B cell (primary cell): ENCODE data around the gene CST1. TPM values are rescaled to one million over a fixed set of nuclear protein-coding genes. Genes with fewer than 3 reads are reported as not detected.

Experiments
- ATAC-seq: fragments of 200-7000 bp; cut with Tn5 transposase; one replicate; pipeline ENCODE4 v1.10.0; 2021; ENCODE audit warnings: low read depth, mild to moderate bottlenecking, moderate number of reproducible peaks, moderate library complexity
- CTCF ChIA-PET: fragments of 350-600 bp; sonication (Branson Sonifier 250); formaldehyde crosslinking; loops from one replicate; lab custom pipeline; 2021; ENCODE audit warnings: antibody characterized with exemption, inconsistent platforms; lab: Charles Lee
- POLR2A ChIA-PET: fragments of 350-600 bp; sonication (Branson Sonifier 250); formaldehyde crosslinking; loops from one replicate; lab custom pipeline; 2021; ENCODE audit warnings: antibody characterized with exemption; lab: Charles Lee
- DNase-seq: peaks from one replicate; pipeline ENCODE4 v3.0.0; 2013
- H2AFZ ChIP-seq: 2 replicates; pipeline ENCODE4 v1.6.1; 2012; ENCODE audit warnings: mild to moderate bottlenecking, low read depth, low read length; ENCODE audit not compliant: insufficient read depth, poor library complexity, severe bottlenecking
- H3K27ac ChIP-seq, 2 donors: 1 replicate in 1 of 2; 2 replicates in 1 of 2; pipeline ENCODE4 v1.5.1; 2012 to 2013; ENCODE audit warnings: low read length in 2 of 2, mild to moderate bottlenecking in 2 of 2, moderate library complexity in 1 of 2
- H3K27me3 ChIP-seq, 4 experiments: fragments of 200-600 bp in 1 of 4; sonication (generic) in 1 of 4; replicated peaks in 1 of 4; 1 replicate in 2 of 4; 2 replicates in 2 of 4; pipeline versions ENCODE4 v1.6.1 to v1.7.0; 2013 to 2016; ENCODE audit warnings: low read length in 3 of 4, mild to moderate bottlenecking in 2 of 4, mixed read lengths in 1 of 4, moderate library complexity in 1 of 4; ENCODE audit not compliant: insufficient read depth in 4 of 4, control insufficient read depth in 3 of 4; ENCODE audit errors: control extremely low read depth in 1 of 4
- H3K36me3 ChIP-seq, 2 experiments: replicated peaks in 1 of 2; 1 replicate in 1 of 2; 2 replicates in 1 of 2; pipeline versions ENCODE4 v1.6.1 to v1.7.1; 2013; ENCODE audit warnings: low read length in 1 of 2; ENCODE audit not compliant: insufficient read depth in 2 of 2, control insufficient read depth in 1 of 2; ENCODE audit errors: control extremely low read depth in 1 of 2, extremely low read depth in 1 of 2
- H3K4me1 ChIP-seq, 2 donors: fragments of 200-600 bp in 1 of 2; sonication (generic) in 1 of 2; 1 replicate in 1 of 2; 2 replicates in 1 of 2; pipeline versions ENCODE4 v1.5.1 to v1.6.1; 2013 to 2017; ENCODE audit warnings: low read length in 2 of 2; ENCODE audit not compliant: control insufficient read depth in 2 of 2, insufficient read depth in 2 of 2
- H3K4me2 ChIP-seq: replicated peaks from 2 replicates; pipeline ENCODE3; 2012; ENCODE audit warnings: mild to moderate bottlenecking, low read depth, low read length; ENCODE audit not compliant: poor library complexity, severe bottlenecking
- H3K4me3 ChIP-seq, 5 experiments: fragments of 200-600 bp in 1 of 5; sonication (generic) in 1 of 5; 1 replicate in 3 of 5; 2 replicates in 2 of 5; pipeline versions ENCODE4 v1.5.1 to v1.7.0; 2011 to 2016; ENCODE audit warnings: low read length in 4 of 5, mild to moderate bottlenecking in 4 of 5, low read depth in 2 of 5, control low read depth in 1 of 5, moderate library complexity in 1 of 5; ENCODE audit not compliant: insufficient read depth in 1 of 5; ENCODE audit errors: control extremely low read depth in 1 of 5, extremely low read depth in 1 of 5
- H3K79me2 ChIP-seq: fragments of 200-600 bp; sonication (generic); one replicate; pipeline ENCODE4 v1.6.0; 2016; ENCODE audit warnings: low read length; ENCODE audit not compliant: control insufficient read depth, insufficient read depth
- H3K9ac ChIP-seq: fragments of 200-600 bp; sonication (generic); 2 replicates; pipeline ENCODE4 v1.6.1; 2017; ENCODE audit warnings: mild to moderate bottlenecking, low read length, moderate library complexity
- H3K9me3 ChIP-seq, 3 donors: one replicate each; pipeline versions ENCODE4 v1.6.1 to v1.7.1; 2013; ENCODE audit warnings: low read length in 2 of 3; ENCODE audit not compliant: control insufficient read depth in 2 of 3, insufficient read depth in 1 of 3; ENCODE audit errors: control extremely low read depth in 1 of 3
- H4K20me1 ChIP-seq: 2 replicates; pipeline ENCODE4 v1.6.0; 2012; ENCODE audit warnings: mild to moderate bottlenecking, low read length; ENCODE audit not compliant: insufficient read depth, control insufficient read depth, poor library complexity, severe bottlenecking
- H3K27ac Mint-ChIP-seq: one replicate; pipeline ENCODE4 v1.8.0; 2021; ENCODE audit warnings: mixed read lengths
- H3K27me3 Mint-ChIP-seq: one replicate; pipeline ENCODE4 v1.8.0; 2021; ENCODE audit warnings: mixed read lengths
- H3K4me1 Mint-ChIP-seq: one replicate; pipeline ENCODE4 v1.8.0; 2021; ENCODE audit warnings: mixed read lengths
- H3K4me3 Mint-ChIP-seq: one replicate; pipeline ENCODE4 v1.8.0; 2021; ENCODE audit warnings: mixed read lengths
- H3K9me3 Mint-ChIP-seq: one replicate; pipeline ENCODE4 v1.8.0; 2022; ENCODE audit warnings: mixed read lengths; ENCODE audit not compliant: insufficient read depth
- EZH2 ChIP-seq: IDR thresholded peaks from 2 replicates; pipeline ENCODE4 v1.6.1; 2012; ENCODE audit warnings: borderline replicate concordance, low read depth, mild to moderate bottlenecking, moderate library complexity, low read length; ENCODE audit not compliant: insufficient read depth, poor library complexity, severe bottlenecking
- WGBS: methylation state at CpG from one replicate; pipeline ENCODE4 v1.1.5; 2013; ENCODE audit warnings: missing lambda C conversion rate; ENCODE audit not compliant: insufficient coverage; 5-methylcytosine and 5-hydroxymethylcytosine counted together
- intact Hi-C: fragments of 100-400 bp; cut with micrococcal nuclease; formaldehyde crosslinking; loops from one replicate; pipeline ENCODE4 v1.10.0; 2022
- polyA plus RNA-seq: library from polyadenylated mRNA; depleted of rRNA; stranded (reverse); fragments of >200 nt; gene quantifications from 2 replicates; pipeline ENCODE4 v1.2.3, GENCODE V29; 2012
- total RNA-seq, 2 donors: library from RNA; stranded (reverse); fragments of 120-200 nt in 1 of 2; gene quantifications; 1 replicate in 1 of 2; 2 replicates in 1 of 2; pipeline versions ENCODE4 v1.2.3 to v1.2.4, GENCODE V29; 2013 to 2022
- TF ChIP-seq, protein P1 (sequence below): fragments of 200-600 bp; IDR thresholded peaks from one replicate; pipeline ENCODE4 v1.8.0; 2022; ENCODE audit warnings: antibody characterized with exemption, mild to moderate bottlenecking

CST1 gene
- total and polyA plus RNA-seq, 2 donors (not counting 1 experiment from before 2014, with no cell fraction given), result not detected

DNA sequence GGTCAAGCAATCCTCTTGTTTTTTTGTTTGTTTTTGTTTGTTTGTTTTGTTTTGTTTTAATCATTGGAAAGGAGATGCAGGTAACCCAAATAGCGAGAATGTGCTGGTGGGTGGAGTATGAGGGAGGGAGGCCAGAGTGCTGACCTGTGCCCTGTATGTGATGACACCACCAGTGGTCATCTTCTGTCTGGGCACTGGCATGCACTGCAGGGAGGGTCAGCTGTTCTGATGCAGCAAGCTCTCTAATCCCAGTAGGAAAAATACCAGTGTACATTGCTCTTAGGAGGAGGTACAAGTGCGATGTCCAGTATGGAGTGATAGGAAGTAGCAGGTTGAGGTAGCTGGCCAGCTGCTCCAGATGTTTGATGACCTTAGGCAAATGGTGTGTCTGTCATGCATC is 2.9 kb upstream of the CST1 start:
- no peak for DNase-seq
- Mint-ChIP-seq H3K4me3 (no peak overlapping the region), H3K9me3 (no peaks in the 10 kb centered on the region), H3K27me3 (peaks cover 10% of the 10 kb centered on the region), H3K4me1 (no peaks in the 10 kb centered on the region), H3K27ac (no peak overlapping the region)
- no peaks in the 10 kb centered on the region for H4K20me1 ChIP-seq
- ChIA-PET CTCF (no interaction called here), POLR2A (no interaction called here)
- no peak overlapping the region for H3K9ac ChIP-seq
- no peaks in the 10 kb centered on the region for H3K27me3 ChIP-seq
- no peaks in the 10 kb centered on the region for H3K9me3 ChIP-seq
- no peak overlapping the region for H3K27ac ChIP-seq
- no peaks in the 10 kb centered on the region for H3K36me3 ChIP-seq
- WGBS, result 100% methylated on average over 2 of the region's 2 CpGs
- no peak overlapping the region for H2AFZ ChIP-seq
- no peak for TF ChIP-seq EZH2
- TF ChIP-seq, protein P1, sequence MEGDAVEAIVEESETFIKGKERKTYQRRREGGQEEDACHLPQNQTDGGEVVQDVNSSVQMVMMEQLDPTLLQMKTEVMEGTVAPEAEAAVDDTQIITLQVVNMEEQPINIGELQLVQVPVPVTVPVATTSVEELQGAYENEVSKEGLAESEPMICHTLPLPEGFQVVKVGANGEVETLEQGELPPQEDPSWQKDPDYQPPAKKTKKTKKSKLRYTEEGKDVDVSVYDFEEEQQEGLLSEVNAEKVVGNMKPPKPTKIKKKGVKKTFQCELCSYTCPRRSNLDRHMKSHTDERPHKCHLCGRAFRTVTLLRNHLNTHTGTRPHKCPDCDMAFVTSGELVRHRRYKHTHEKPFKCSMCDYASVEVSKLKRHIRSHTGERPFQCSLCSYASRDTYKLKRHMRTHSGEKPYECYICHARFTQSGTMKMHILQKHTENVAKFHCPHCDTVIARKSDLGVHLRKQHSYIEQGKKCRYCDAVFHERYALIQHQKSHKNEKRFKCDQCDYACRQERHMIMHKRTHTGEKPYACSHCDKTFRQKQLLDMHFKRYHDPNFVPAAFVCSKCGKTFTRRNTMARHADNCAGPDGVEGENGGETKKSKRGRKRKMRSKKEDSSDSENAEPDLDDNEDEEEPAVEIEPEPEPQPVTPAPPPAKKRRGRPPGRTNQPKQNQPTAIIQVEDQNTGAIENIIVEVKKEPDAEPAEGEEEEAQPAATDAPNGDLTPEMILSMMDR, result no peak
- H3K4me2 ChIP-seq, result no peak overlapping the region
- no peak overlapping the region for H3K4me3 ChIP-seq
- H3K79me2 ChIP-seq, result no peaks in the 10 kb centered on the region
- ATAC-seq, result no peak
- intact Hi-C loops, result no loop called here
- H3K4me1 ChIP-seq, result no peaks in the 10 kb centered on the region

DNA sequence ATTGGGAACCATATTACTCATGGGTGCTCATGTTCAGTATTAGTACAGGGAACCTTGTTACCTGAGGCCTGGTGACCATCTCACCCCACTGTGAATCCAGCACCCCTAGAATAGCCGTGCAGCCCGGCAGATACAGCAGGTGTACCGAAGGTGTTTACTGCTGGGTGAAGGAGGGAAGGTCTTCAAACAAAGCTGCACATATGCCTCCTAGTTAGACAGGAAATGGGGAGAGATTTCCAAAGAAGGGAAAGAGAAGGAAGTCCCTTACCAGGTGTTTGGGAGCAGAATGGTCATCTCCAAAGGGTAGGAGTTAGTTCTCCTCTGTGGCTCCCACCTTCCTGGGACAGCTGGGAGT is 2.4 kb upstream of the CST1 start:
- no peak overlapping the region for H3K4me3 Mint-ChIP-seq
- no peak overlapping the region for H3K4me2 ChIP-seq
- H3K79me2 ChIP-seq, result no peaks in the 10 kb centered on the region
- no peaks in the 10 kb centered on the region for H3K9me3 Mint-ChIP-seq
- no peaks in the 10 kb centered on the region for H3K4me1 Mint-ChIP-seq
- H3K27ac ChIP-seq, result no peak overlapping the region
- TF ChIP-seq, protein P1, result no peak
- no peak for TF ChIP-seq EZH2
- H3K27ac Mint-ChIP-seq, result no peak overlapping the region
- POLR2A ChIA-PET, result no interaction called here
- H3K27me3 Mint-ChIP-seq, result peaks cover 10% of the 10 kb centered on the region
- ATAC-seq (no peak), DNase-seq (no peak)
- H3K4me3 ChIP-seq, result no peak overlapping the region
- no peaks in the 10 kb centered on the region for H3K9me3 ChIP-seq
- intact Hi-C loops, result no loop called here
- no peak overlapping the region for H2AFZ ChIP-seq
- H3K4me1 ChIP-seq, result no peaks in the 10 kb centered on the region
- CTCF ChIA-PET, result no interaction called here
- WGBS, result 96% methylated on average over 3 of the region's 3 CpGs
- no peaks in the 10 kb centered on the region for H3K27me3 ChIP-seq
- no peaks in the 10 kb centered on the region for H3K36me3 ChIP-seq
- no peaks in the 10 kb centered on the region for H4K20me1 ChIP-seq
- H3K9ac ChIP-seq, result no peak overlapping the region
